NCI-H510A (cell line): Measurements from ENCODE around the gene NFU1.
"Not testable (repeated sequence)": the region's sequence is repeated elsewhere in the genome, so short reads cannot be mapped to it uniquely, and the experiment has no call there.

Source experiments
- DNase-seq: peaks from one replicate; lab custom pipeline; 2025; lab: John Stamatoyannopoulos, UW

The NFU1 gene

DNA sequence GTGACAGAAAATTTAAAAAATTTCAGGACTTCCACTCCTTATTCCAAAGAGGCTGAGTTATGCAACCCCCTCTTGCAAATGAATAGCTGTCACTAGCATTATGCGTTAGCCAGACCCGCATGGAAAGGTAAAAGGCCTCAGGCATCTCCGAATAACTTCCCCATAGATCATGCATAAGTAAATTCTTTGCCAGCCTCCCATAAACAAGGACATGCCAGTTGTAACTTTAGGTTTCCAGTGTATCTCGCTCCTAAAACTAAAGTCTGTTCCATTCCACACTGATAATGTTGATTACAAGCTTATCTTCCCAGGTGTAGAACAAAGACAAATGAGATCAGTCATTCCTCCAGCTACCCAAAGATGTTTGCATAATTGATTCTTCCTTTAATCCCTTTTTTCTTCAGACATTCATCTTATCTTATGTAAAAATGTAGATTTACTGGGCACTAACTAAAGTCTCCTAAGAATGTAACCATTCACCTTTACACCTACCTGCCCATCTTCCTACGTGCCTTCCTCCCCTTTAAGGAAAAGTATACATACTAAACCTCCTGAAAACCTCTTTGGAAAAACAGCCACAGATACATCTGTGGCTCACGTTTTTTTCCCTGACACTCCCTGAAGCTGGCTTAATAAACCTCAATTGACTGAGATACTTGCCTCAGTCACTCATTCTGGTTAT lies 13.6 kb upstream of the NFU1 start:
- no peak for DNase-seq

DNA sequence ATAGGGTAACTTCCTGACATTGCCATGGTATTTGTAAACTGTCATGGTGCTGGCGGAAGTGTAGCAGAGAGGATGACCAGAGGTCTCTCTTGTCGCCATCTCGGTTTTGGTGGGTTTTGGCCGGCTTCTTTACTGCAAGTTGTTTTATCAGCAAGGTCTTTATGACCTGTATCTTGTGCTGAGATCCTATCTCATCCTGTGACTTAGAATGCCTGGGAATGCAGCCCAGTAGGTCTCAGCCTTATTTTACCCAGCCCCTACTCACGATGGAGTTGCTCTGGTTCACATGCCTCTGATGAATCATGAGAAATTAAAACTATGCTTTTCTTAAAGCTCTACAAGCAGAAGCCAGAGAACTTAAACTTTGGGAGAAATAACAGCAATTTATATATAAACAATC lies 12.7 kb upstream of the NFU1 start:
- DNase-seq, result no peak

DNA sequence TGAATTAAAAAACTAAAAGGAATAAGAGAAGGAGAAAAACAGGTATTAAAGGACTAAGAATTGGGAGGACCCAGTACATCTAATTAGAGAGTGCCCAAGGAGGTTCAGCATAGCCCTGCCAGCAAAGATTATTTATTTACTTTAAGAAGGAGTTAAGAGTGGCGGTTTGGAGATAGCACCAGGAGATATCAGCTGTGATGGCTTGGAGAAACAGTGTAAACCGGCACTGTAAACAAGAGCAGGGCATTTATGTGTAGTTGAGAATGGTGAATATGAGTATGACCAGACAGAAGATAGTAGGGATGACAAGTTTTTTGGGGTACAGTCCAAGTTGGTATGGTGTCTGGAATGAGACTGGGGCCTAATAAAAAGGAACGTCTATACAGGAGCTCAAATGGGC lies 6.4 kb upstream of the NFU1 start:
- not testable (repeated sequence) for DNase-seq

DNA sequence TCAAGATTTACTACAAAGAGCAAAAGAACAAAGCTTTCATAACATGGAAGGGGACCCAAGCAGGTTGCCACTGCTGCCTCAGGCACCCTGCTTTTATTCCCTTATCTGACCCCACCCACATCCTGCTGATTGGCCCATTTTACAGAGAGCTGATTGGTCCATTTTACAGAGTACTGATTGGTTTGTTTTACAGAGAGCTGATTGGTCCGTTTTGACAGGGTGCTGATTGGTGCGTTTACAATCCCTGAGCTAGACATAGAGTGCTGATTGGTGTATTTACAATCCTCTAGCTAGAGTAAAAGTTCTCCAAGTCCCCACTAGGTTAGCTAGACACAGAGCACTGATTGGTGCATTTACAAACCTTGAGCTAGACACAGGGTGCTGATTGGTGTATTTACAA lies 2.3 kb upstream of the NFU1 start:
- not testable (repeated sequence) for DNase-seq

DNA sequence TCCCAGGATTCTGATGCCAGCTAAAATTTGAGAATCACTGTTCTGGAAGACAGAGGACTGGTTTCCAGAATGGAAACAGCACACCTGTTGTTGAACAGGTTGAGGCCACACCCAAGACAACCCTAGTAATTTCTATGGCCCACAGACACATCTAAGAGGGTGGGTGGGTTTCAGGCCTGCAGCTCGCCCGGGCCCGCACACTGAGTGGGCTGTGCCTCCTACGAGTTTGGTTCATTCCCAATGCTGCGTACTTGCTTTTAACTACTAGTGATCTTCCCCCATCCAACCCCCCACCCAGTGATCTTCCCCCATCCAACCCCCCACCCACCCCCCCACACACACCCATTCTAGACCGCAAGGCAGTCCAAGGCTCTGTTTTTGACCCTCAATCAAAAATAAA lies 1.3 kb upstream of the NFU1 start:
- no peak for DNase-seq

DNA sequence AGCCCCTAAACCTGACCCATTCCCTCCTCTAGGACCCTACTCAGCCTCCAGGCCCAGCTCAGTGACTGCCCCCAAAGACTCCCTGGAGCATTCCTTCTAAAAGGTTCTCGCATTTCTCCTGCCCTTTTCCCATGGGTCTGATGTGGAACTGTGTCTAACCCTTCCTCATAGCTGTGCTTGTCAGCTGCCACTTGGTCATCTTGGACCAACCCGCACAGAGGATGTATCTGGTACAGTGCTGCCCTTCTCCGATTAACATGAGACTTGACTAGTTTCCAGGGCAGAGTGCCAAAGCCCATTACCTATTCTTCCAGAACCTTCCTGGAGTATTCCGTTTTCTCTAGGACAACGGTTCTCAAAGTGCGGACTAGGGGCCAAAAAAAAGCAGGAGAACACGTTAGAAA lies 518 bp upstream of the NFU1 start:
- DNase-seq, result no peak

DNA sequence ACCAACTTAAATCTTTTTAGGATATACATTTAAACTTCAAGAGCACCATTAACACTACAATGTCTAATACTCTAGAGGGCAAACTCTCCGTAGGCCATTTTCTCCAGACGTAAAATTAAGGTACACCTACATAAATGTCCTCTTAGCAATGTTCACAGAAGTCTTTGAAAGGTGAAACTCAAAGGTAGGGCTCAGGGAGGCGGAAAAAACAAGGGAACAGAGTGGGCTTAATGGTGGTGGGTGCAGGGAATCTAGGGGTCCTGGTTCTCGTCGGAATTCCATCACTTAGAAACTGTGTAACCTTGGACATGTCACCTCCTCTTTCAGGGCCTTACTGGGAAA lies 668 bp downstream of the NFU1 start:
- DNase-seq, result no peak

DNA sequence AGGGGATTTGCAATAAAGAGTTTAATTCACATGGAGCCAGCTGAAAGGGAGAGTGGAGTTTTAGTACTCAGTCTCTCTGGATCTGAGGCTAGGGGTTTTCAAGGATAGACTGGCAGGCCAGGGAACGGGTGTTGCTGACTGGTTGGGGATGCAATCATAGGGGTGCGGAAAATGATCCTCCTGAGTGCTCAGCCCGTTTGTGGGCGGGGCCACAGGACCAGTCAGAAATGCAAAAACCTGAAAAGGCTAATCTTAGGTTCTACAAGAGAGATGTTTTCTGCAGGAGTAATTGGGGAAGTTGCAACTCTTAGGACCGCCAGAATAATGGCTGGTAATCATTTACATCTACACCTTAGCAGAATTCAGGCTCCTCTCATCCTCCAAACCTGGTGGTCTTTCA lies 2.5 kb downstream of the NFU1 start:
- no peak for DNase-seq

DNA sequence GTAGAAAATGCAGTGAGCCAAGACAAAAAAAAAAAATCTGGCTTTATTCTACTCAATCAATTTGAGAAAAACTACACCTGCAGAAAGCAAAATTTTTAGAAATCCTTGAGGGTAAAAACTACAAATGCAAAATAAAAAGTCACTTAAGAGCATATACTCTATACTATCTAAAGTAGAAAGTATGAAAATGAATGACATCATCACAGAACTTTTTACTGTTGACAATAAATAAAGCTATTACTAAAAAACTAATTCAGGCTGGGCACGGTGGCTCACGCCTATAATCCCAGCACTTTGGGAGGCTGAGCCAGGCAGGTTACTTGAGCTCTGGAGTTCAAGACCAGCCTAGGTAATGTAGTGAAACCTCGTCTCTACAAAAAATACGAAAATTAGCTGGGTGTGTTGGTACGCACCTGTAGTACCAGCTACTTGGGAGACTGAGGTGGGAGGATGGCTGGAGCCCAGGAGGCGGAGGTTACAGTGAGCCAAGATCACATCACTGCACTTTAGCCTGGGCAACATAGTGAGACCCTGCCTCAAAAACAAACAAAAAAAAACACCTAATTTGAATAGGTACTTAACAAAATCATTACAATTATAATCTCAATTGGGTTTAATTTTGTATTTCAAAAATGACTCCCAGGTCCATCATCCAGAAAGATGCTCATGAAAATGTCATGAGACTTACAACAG lies 7.6 kb downstream of the NFU1 start:
- no peak for DNase-seq

DNA sequence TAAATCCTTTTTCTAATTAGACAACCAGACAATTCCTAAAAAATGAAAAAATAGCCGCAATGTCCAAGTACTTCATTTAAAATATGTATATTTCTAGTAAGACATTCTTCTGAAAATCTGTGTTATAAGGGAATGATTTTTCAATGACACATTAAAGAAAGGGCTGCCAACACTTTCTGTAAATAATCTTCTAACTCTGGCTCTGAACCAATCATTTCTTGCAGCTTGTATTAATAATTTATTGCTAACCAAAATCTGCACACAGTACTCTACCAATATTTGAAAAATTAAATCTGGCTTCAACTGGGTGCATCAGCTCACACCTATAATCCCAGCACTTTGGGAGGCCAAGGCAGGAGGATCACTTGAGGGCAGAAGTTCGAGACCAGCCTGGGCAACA lies 8.3 kb downstream of the NFU1 start:
- DNase-seq, result no peak

DNA sequence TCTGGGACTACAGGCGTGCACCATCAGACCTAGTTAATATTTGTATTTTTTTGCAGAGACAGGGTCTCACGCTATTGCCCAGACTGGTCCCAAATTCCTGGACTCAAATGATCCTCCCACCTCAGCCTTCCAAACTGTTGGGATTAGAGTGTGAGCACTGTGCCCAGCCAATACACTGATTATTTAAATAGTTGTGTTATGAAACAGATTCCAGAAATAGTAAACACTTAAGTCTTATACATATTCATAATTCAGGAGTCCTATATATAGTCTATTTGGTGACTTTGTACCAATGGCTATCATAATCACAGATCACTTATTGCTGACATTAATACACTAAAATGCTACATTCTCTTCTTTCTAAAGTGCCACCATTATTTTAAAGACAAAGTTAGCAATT lies 12.8 kb downstream of the NFU1 start:
- DNase-seq, result no peak

DNA sequence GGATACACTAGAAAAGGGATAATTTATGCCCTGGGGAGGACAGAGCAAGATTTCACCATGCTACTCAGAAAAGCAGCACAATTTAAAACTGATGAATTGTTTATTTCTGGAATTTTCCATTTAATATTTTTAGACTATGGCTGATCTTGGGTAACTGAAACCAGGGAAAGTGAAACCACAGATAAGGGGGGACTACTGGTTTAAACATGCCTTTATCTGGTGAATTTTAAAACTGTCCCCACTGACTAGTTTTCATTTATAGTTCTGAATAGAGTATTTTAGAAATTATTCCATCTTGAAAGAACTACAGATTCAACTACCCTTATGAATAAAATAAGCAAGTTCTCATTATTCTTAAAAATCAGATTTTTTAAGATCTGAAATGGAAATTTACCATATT lies 15.0 kb downstream of the NFU1 start:
- DNase-seq, result no peak

DNA sequence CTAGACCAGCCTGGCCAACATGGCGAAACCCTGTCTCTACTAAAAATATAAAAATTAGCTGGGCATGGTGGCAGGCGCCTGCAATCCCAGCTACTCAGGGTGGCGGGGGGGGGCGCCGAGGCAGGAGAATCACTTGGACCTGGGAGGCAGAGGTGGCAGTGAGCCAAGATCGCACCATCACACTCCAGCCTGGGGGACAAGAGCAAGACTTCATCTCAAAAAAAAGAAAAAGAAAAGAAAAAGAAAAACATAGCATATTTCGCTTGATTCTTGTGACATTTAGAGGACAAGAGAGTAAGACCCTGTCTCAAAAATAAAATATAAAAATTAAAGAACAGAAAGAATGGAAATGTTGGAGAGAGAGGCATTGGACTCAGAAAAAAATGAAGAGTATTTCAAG lies 18.1 kb downstream of the NFU1 start:
- not testable (repeated sequence) for DNase-seq

DNA sequence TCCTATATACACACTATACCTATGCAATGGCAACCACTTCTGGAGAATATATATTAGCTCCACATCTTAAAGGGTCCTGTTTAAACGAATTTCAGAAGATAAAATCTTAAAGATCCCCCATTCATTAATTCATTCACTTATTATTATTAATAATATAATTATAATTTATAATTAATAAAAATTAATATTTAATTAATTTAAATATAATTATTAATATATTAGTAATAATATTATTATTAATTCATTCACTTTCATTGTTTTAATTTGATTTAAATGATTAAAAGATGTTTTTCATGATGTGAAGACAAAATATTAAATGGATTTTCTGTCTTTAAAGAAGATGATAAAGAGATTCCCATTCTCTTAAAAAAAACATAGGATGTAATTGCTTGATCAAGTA lies 21.1 kb downstream of the NFU1 start:
- no peak for DNase-seq

DNA sequence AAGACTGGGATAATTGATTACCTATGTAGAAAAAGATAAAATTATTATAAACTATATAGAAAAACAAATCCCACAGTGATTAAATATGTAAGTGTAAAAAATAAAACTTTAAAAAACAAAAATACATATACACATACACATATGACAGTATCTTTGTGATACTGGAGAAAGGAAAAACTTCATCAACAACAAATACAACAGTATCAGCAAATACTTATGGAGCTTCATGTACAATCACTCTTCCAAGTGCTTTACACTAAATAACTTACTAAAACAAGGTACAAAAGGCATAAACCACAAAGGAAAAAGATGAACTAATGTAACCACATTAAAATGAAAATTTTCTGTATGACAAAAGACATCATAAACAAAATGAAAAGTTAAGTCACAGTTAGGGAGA lies 26.1 kb downstream of the NFU1 start:
- DNase-seq, result no peak

DNA sequence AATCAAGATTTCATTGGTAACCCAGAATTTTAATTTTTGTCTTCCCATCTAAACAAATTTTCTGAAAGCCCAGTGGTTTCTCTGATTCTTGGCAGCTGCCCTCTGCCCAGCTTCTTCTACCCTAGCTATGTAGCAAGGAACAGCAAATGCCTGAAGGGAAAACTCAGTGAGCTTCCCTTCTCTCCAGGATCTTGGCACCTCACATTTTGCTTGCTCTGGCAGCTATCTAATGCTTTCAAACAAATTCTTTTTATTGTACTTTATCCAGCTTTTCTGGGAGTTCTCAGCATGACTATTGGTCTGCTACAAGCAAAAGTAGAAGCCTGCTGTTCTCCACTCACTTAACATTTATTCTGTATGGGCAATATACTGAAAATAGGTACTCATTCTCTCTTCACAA lies 31.9 kb downstream of the NFU1 start:
- no peak for DNase-seq

DNA sequence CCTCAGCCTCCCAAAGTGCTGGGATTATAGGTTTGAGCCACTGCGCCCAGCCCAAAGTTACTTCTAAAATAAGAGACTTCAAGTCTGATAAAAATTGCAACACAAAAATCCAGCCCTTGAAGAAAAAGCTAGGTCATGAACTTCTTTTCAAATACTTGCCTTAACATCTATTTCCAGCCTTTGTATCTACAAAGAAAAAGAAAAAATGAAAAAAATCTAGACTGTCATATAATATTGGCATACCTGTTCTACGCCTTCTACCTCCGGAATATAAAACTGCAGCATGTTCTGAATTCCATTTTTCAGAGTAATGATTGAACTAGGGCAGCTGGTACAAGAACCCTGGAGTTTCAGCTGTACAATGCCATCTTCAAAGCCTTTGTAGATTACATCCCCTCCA lies 37.1 kb downstream of the NFU1 start:
- DNase-seq, result no peak

DNA sequence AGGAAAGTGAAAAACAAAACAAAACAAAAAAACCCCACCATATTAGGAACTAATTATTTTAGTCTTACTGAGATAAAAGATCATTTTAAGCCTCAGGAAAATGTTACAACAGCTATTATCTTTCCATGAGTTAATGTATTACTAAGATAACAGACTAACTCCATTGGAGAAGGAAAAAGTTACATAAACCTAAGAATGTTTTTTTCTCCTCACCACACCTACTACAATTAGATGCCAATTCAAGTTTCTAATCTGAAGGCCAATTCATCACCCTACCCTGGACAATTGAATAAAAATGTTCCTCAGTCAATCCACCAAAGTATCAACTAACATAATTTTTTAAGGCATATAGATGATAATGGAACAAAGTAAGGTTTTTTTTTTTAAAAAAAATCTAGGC lies 40.0 kb downstream of the NFU1 start:
- DNase-seq, result no peak

DNA sequence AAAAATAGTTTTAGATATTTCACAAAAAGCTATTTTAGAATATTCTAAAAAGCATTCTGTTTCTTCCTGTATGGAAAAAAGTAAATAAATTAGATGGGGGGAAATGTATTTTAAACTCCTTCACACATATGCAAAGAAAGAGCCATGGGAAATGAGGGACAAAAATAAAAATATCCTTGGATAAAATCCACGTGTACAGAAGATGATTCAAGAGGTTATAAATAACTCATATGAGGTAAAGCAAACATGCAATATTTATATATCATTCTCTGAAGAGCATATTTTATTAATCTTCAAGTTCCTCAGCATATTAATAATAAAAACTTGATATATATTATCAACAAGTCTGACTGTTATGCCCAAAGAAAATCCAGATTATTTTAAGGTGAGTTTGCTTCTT lies 41.4 kb downstream of the NFU1 start:
- DNase-seq, result no peak

DNA sequence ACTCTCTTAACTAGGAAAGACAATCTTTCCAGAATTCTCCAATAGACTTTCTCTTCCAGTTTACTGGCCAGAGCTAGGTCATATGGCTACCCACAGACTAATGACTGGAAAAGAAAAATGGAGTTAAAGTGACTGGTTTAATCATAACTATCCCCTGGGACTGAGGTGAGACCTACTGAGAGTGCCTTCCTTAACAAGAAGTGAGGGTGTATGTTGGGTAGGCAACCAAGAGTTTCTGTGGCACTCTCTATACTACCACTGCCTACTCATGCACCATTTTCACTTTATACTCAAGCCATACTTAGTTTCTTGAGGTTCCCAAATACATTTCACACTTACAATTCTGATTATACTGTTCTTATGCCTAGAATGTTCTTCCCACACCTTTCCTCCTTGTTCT lies 43.3 kb downstream of the NFU1 start:
- DNase-seq, result no peak

DNA sequence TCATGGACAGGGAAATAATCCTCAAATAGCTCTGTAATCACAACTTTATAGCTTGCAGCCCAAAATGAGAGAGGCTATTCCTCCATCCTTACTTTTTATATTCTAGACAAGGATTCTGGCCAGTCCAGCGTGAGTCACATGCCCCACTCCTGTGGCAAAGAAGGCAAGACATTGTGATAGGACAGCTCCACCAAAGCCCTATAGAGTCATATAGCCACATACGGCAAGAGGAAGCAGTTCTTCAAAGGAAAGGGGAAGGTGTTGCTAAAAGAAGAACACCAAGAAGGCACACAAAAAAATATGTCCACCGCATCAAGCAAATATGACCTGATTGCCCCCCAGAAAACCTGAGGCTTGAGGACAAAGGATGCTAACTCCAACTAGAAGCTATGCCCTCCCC lies 46.8 kb downstream of the NFU1 start:
- DNase-seq, result no peak

DNA sequence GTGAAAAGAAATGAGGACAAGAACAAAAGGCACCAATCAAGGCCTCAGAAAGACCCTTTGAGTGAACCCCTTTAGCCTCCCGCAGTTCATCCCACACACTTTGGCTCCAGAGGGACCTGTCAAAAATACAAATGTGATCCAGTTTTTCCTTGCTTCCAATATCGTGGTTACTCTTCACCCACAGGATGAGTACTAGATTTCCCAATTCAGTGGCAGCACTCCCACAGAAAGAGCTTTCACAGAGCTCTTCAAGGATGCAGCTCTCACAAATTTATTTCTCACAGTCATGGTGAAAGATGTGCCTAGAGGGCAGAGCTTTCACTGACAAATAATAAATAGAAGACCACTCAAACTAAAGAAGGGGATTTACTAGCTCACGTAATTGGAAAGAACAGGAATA lies 47.2 kb downstream of the NFU1 start:
- DNase-seq, result no peak

DNA sequence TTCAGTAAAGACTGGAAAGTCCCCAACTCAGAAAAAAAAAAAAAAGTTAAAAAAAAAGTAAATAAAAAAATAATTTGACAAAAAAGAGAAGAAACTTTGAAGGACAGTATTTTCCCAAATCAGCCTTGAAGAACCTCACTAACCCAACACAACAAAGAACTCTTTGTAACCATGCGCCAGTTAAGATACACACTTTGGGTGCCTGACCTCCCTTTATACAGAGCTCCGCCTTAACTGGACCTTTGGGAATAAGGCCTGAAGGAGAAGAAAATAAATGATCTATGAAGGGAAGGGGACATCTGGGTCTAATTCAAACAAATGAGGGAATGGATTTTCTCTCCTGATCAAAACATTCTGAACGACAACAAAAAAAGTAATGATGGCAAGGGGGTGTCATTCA lies 48.0 kb downstream of the NFU1 start:
- DNase-seq, result no peak

DNA sequence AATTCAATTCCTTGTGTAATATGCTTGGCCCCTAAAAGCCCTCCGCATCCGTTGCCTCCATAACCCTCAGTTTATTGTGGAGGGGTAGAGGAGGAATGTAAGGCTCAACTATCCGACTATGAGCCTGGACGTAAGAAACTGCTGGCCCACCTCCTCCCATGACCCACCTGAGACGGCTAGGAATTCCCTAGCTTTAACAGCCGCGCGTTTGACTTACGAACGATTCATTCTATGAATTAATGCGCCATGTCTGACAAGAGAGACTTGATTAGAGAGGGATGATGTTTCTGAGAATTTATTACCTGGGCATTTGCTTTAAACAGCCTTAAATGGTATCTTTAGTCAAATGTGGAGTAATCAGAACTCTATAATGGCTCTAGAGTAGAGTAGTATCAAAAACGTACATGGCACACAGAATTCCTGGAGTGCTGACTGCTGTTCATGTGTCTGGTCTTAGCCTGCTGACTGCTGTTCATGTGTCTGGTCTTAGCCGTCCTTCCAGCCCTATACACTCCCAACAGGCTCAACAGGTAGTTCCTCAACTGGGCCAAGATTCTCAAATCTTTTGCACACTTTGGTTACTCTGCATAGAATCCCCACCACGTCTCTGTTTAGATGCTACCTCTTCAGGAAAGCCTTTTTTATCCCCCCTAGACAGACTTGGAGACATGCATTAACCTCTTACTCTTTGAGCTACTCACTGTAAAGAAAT lies 49.3 kb downstream of the NFU1 start:
- DNase-seq, result no peak
